Osteoblast (primary cell): ENCODE results near the gene KCNQ1. TPM values are rescaled to one million over a fixed set of nuclear protein-coding genes. Genes with fewer than 3 reads are reported as not detected.

Experiments
- DNase-seq: peaks from one replicate; pipeline ENCODE4 v3.0.0; 2011; ENCODE audit warnings: low spot score, mixed read lengths; ENCODE audit not compliant: insufficient read length; ENCODE audit errors: missing footprints
- H2AFZ ChIP-seq: 2 replicates; pipeline ENCODE4 v1.6.0; 2011; ENCODE audit warnings: mild to moderate bottlenecking, low read length
- H3K27ac ChIP-seq: 2 replicates; pipeline ENCODE4 v1.5.1; 2011; ENCODE audit warnings: mild to moderate bottlenecking, low read depth, low read length, moderate library complexity
- H3K27me3 ChIP-seq: 2 replicates; pipeline ENCODE4 v1.6.0; 2012; ENCODE audit warnings: mild to moderate bottlenecking, control low read depth, inconsistent platforms, low read length, moderate library complexity; ENCODE audit not compliant: insufficient read depth
- H3K36me3 ChIP-seq: 2 replicates; pipeline ENCODE4 v1.5.1; 2011; ENCODE audit warnings: mild to moderate bottlenecking, low read length, control low read depth, moderate library complexity; ENCODE audit not compliant: insufficient read depth
- H3K4me1 ChIP-seq: 2 replicates; pipeline ENCODE4 v1.5.1; 2011; ENCODE audit warnings: mild to moderate bottlenecking, low read length, control low read depth, moderate library complexity; ENCODE audit not compliant: insufficient read depth
- H3K4me2 ChIP-seq: 2 replicates; pipeline ENCODE4 v1.6.0; 2011; ENCODE audit warnings: mild to moderate bottlenecking, low read length; ENCODE audit not compliant: insufficient read depth
- H3K4me3 ChIP-seq: fragments of 200-600 bp; sonication (generic); 3 replicates; pipeline ENCODE4 v1.5.1; 2012; ENCODE audit warnings: mild to moderate bottlenecking, low read length, inconsistent platforms; ENCODE audit not compliant: insufficient read depth
- H3K79me2 ChIP-seq: 2 replicates; pipeline ENCODE4 v1.6.0; 2012; ENCODE audit warnings: mild to moderate bottlenecking, low read length, control low read depth, inconsistent platforms; ENCODE audit not compliant: insufficient read depth
- H3K9me3 ChIP-seq: 2 replicates; pipeline ENCODE4 v1.5.1; 2011; ENCODE audit warnings: low read depth, low read length, control low read depth
- H4K20me1 ChIP-seq: 2 replicates; pipeline ENCODE4 v1.6.0; 2012; ENCODE audit warnings: mild to moderate bottlenecking, low read length, control low read depth; ENCODE audit not compliant: insufficient read depth
- CTCF ChIP-seq: IDR thresholded peaks from 2 replicates; pipeline ENCODE4 v1.5.1; 2011; ENCODE audit warnings: mild to moderate bottlenecking, low read depth, low read length, moderate library complexity; ENCODE audit errors: extremely low read depth
- total RNA-seq: library from RNA; depleted of rRNA; stranded (reverse); fragments of >200 nt; gene quantifications from 2 replicates; pipeline ENCODE4 v1.2.3, GENCODE V29; 2012

KCNQ1 gene
- total RNA-seq, 1 donor, result not detected

GRCh38 chr11:2741006-2741376 is 296.2 kb downstream of the KCNQ1 start:
- Histone ChIP-seq H3K4me2 (no peak overlapping the region), H3K36me3 (no peaks in the 10 kb centered on the region), H3K27ac (no peak overlapping the region), H2AFZ (no peak overlapping the region), H3K27me3 (no peaks in the 10 kb centered on the region), H4K20me1 (no peaks in the 10 kb centered on the region), H3K4me3 (no peak overlapping the region), H3K9me3 (no peaks in the 10 kb centered on the region), H3K4me1 (peaks cover 19% of the 10 kb centered on the region), H3K79me2 (no peaks in the 10 kb centered on the region)
- peak; percentile 64 for DNase-seq
- TF ChIP-seq CTCF, result no peak

GRCh38 chr11:2741377-2742131 is 296.7 kb downstream of the KCNQ1 start:
- no peaks in the 10 kb centered on the region for H3K36me3 ChIP-seq
- H2AFZ ChIP-seq, result peak overlapping the region; percentile 22
- H3K27me3 ChIP-seq, result no peaks in the 10 kb centered on the region
- no peaks in the 10 kb centered on the region for H3K79me2 ChIP-seq
- no peak overlapping the region for H3K27ac ChIP-seq
- H3K9me3 ChIP-seq, result no peaks in the 10 kb centered on the region
- H3K4me2 ChIP-seq, result peak overlapping the region; percentile 43
- no peak overlapping the region for H3K4me3 ChIP-seq
- TF ChIP-seq CTCF, result no peak
- peaks cover 19% of the 10 kb centered on the region for H3K4me1 ChIP-seq
- DNase-seq, result peak; percentile 97
- H4K20me1 ChIP-seq, result no peaks in the 10 kb centered on the region

GRCh38 chr11:2742201-2742600 is 297.4 kb downstream of the KCNQ1 start:
- H2AFZ ChIP-seq, result no peak overlapping the region
- peak; percentile 84 for DNase-seq
- H3K79me2 ChIP-seq, result no peaks in the 10 kb centered on the region
- TF ChIP-seq CTCF, result no peak
- H3K4me1 ChIP-seq, result peaks cover 19% of the 10 kb centered on the region
- no peaks in the 10 kb centered on the region for H3K9me3 ChIP-seq
- no peak overlapping the region for H3K4me2 ChIP-seq
- no peaks in the 10 kb centered on the region for H4K20me1 ChIP-seq
- no peaks in the 10 kb centered on the region for H3K36me3 ChIP-seq
- H3K27me3 ChIP-seq, result no peaks in the 10 kb centered on the region
- H3K4me3 ChIP-seq, result no peak overlapping the region
- no peak overlapping the region for H3K27ac ChIP-seq

- no peaks in the 10 kb centered on the region for H4K20me1 ChIP-seq
- DNase-seq, result peak; percentile 59
- H3K27ac ChIP-seq, result no peak overlapping the region
- no peak overlapping the region for H3K4me2 ChIP-seq
- no peak for TF ChIP-seq CTCF
- no peaks in the 10 kb centered on the region for H3K79me2 ChIP-seq
- no peak overlapping the region for H3K4me3 ChIP-seq
- peaks cover 5% of the 10 kb centered on the region for H3K27me3 ChIP-seq
- no peaks in the 10 kb centered on the region for H3K9me3 ChIP-seq
- no peak overlapping the region for H2AFZ ChIP-seq
- no peaks in the 10 kb centered on the region for H3K36me3 ChIP-seq
- H3K4me1 ChIP-seq, result peaks cover 13% of the 10 kb centered on the region
Observed at GRCh38 chr11:2742611-2743426, 298.0 kb downstream of the KCNQ1 start.
